ENCODE data around the gene FLII.
"Not testable (repeated sequence)": the region's sequence is repeated elsewhere in the genome, so short reads cannot be mapped to it uniquely, and the experiment has no call there.

Gene FLII

DNA sequence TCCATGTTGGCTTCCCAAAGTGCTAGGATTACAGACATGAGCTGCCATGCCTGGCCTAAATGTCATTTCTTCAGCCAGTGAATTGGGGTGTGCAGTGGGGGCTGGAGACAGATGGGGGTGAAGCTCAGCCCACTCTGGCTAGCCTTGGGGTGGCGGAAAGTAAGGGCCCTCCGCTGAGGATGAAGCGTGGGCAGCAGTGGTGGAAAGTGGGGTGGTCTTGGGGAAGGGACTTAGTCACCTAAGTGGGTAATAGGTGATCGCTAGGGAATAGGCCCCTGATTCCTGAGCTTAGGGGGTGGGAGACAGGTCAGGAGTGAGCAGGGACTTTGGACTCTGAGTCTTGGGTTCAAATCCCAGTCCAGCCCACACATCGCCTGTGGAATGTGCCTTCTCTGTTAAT lies 30.9 kb downstream of the FLII start:
- no peaks in the 10 kb centered on the region for H3K9me3 ChIP-seq (ENCODE audit: control insufficient read depth, insufficient read depth, low read depth, low read length)

DNA sequence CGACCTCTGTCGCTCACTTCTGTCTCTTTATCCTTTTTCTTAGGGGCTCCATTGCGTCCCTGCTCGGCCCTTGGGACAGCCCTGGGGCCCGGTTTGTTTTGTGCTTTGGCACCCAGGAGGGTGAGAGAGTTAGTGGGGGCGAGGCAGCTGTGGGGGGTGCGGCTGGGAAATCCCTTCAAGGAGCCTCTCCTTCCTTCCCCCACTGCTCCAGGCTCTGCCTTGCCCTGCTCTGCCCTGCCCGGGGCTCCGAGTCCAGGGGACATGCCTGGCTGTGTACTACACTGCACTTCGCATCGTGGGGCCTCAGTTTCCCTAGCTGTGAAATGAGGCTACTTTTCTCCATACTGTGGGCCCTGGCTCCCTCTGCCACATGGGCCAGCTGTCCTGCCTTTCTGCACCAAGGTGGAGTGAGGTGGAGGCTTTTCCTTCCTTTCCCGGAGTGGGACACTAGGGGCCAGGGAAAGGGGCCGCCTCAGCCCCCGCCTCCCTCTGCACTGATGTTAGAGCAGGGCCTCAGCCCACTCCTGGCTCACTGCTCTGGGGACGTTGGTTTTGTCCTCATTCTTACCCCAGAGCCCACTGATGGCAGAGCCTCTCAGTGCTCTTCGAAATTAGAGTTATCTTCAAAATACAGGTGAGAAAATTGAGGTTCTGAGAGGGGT lies 32.1 kb downstream of the FLII start:
- Histone ChIP-seq H3K4me1 (ENCODE audit: control insufficient read depth, insufficient read depth, low read length) (peaks cover 20% of the 10 kb centered on the region), H3K4me3 (ENCODE audit: low read depth, low read length) (peak overlapping the region; percentile 91), H3K9ac (ENCODE audit: low read length) (peak overlapping the region; percentile 68), H3K27me3 (ENCODE audit: control insufficient read depth, insufficient read depth, low read length) (no peaks in the 10 kb centered on the region), H3K9me3 (ENCODE audit: control insufficient read depth, insufficient read depth, low read depth, low read length) (no peaks in the 10 kb centered on the region), H3K27ac (ENCODE audit: low read depth, low read length) (no peak overlapping the region), H3K36me3 (ENCODE audit: control insufficient read depth, insufficient read depth, low read length) (no peaks in the 10 kb centered on the region; the same call in 1 of the 2 replicates)

More for the DNA sequence above, 30.9 kb downstream of the FLII start:
- H3K4me3 ChIP-seq (ENCODE audit: low read depth, low read length): no peak overlapping the region
- peaks cover 20% of the 10 kb centered on the region for H3K4me1 ChIP-seq (ENCODE audit: control insufficient read depth, insufficient read depth, low read length)
- H3K36me3 ChIP-seq (ENCODE audit: control insufficient read depth, insufficient read depth, low read length): peaks cover 8% of the 10 kb centered on the region
- H3K27me3 ChIP-seq (ENCODE audit: control insufficient read depth, insufficient read depth, low read length): no peaks in the 10 kb centered on the region
- H3K9ac ChIP-seq (ENCODE audit: low read length): no peak overlapping the region
- no peak overlapping the region for H3K27ac ChIP-seq (ENCODE audit: low read depth, low read length)

DNA sequence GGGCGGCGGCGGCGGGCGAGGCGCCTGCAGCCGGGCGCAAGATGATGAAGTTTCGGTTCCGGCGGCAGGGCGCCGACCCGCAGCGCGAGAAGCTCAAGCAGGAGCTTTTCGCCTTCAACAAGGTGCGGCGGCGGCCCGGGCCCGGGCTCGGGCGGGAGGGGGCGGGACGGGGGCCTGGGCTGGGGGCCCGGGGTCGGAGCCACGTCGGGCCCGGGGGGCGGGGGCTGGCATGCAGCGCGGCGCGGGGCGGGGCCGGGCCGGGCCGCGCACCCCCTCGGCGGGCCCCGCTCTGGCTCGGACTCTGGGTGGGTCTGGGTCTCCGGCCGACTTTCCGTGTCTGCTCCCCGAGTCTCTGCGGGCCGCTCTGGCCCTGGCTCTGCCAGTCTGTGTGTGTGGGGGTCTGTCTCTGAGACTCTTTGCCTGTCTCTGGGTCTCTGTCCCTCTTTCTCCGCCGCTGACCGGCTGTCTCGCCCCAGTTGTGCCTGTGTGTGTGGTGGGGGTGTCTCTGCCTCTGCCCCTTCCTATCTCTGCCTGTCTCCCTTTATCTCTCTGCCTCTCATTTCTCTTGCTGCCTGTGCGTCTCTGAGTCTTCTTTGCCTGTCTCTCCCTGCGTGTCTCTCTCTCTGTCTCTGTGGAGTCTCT lies 32.8 kb downstream of the FLII start:
- Histone ChIP-seq H3K27ac (ENCODE audit: low read depth, low read length) (no peak overlapping the region), H3K9me3 (ENCODE audit: control insufficient read depth, insufficient read depth, low read depth, low read length) (no peaks in the 10 kb centered on the region), H3K9ac (ENCODE audit: low read length) (peak overlapping the region; percentile 68), H3K27me3 (ENCODE audit: control insufficient read depth, insufficient read depth, low read length) (no peaks in the 10 kb centered on the region), H3K36me3 (ENCODE audit: control insufficient read depth, insufficient read depth, low read length) (no peaks in the 10 kb centered on the region; the same call in 1 of the 2 replicates), H3K4me1 (ENCODE audit: control insufficient read depth, insufficient read depth, low read length) (peaks cover 20% of the 10 kb centered on the region), H3K4me3 (ENCODE audit: low read depth, low read length) (peak overlapping the region; percentile 91)

DNA sequence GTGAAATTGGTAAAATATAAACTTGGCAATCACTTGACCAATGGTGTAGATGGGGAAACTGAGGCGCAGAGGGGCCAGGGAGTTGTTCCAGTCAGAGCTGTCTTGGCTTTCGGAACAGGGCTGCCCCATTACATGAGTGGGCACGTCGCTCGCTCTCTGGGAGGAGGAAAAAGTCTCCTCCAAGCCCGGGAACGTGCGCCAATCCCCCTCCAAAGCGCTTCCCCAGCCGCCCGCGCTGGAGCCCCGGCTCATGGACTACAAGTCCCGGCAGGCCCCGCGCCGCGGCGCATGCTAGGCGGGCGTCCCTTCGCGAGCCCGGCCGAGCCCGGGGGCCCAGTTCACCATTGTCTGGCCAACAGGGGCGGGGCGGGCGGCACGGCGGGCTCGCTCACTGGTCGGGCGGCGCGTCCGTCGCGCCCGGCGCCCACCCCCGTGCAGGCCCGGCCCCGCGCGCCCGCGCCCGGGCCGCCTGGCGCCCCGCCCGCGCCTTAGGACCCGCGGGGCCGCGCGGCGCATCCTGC lies 33.4 kb downstream of the FLII start, which contains the start of gene LLGL1:
TSS of gene LLGL1 (plus strand) at position 515 of the 521 bp plus-strand sequence. CDS start 48 bp downstream, outside the sequence.
- Histone ChIP-seq H3K27me3 (ENCODE audit: control insufficient read depth, insufficient read depth, low read length) (no peaks in the 10 kb centered on the region), H3K9ac (ENCODE audit: low read length) (peak within 1 kb of the TSS; percentile 79), H3K4me1 (ENCODE audit: control insufficient read depth, insufficient read depth, low read length) (peaks cover 20% of the 10 kb centered on the region), H3K36me3 (ENCODE audit: control insufficient read depth, insufficient read depth, low read length) (no peaks in the 10 kb centered on the region; the same call in 1 of the 2 replicates), H3K9me3 (ENCODE audit: control insufficient read depth, insufficient read depth, low read depth, low read length) (no peaks in the 10 kb centered on the region), H3K27ac (ENCODE audit: low read depth, low read length) (peak within 1 kb of the TSS; percentile 84), H3K4me3 (ENCODE audit: low read depth, low read length) (peak within 1 kb of the TSS; percentile 91)

DNA sequence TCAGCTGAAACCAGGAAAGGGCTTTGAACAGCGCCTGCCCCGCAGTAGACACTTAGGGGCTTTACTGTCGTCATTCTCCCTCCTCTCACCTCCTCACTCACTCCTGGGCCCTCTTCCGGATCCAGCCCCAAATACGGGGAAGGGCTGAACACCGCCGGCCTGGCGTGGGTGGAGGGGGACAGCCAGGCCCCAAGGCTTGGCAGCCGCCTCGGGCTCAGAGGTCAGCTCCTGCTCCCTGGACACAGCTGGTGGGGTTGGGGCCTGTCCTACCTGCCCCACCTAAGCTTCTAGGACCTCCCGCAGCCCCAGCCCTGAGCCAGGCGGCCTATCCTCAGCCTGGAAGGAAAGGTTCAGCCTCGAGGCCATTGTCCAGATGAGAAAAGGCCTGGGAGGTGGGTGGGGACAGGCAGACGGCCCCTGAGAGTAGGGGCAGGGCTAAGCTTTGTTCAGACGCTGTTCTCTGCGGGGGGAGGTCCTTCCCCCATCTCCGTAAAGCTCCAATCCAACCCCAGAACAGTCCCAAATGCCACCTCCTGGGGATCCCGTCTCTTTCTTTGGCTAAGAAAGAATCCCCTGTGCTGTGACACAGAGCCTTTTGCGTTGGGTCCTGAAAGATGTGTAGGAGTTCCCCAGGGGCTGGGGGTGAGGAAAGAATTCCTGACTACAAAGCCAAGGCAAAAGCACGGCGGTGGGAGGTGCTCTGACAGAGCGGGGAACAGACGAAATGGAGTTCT lies 34.0 kb downstream of the FLII start:
- Histone ChIP-seq H3K9ac (ENCODE audit: low read length) (peak overlapping the region; percentile 79), H3K36me3 (ENCODE audit: control insufficient read depth, insufficient read depth, low read length) (no peaks in the 10 kb centered on the region), H3K9me3 (ENCODE audit: control insufficient read depth, insufficient read depth, low read depth, low read length) (no peaks in the 10 kb centered on the region), H3K27me3 (ENCODE audit: control insufficient read depth, insufficient read depth, low read length) (no peaks in the 10 kb centered on the region), H3K4me1 (ENCODE audit: control insufficient read depth, insufficient read depth, low read length) (peaks cover 20% of the 10 kb centered on the region), H3K27ac (ENCODE audit: low read depth, low read length) (peak overlapping the region; percentile 84), H3K4me3 (ENCODE audit: low read depth, low read length) (peak overlapping the region; percentile 74)

DNA sequence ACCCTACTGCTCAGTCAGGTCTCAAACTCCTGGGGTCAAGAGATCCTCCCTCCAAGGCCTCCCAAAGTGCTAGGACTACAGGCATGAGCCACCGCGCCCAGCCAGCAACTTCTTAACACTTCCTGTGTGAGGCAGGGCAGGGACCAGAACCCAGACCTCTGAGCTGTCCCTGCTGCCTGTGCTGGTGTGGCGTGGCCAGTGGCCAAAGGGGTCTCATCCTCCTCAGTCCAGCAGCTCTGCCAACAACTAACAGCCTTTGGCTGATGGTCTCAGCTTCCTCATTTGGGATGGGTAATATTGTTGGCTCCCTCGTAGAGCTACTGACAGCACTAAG lies 34.5 kb downstream of the FLII start:
- Histone ChIP-seq H3K27ac (ENCODE audit: low read depth, low read length) (peak overlapping the region; percentile 84), H3K36me3 (ENCODE audit: control insufficient read depth, insufficient read depth, low read length) (no peaks in the 10 kb centered on the region), H3K27me3 (ENCODE audit: control insufficient read depth, insufficient read depth, low read length) (no peaks in the 10 kb centered on the region), H3K9ac (ENCODE audit: low read length) (peak overlapping the region; percentile 79), H3K4me3 (ENCODE audit: low read depth, low read length) (peak overlapping the region; percentile 74), H3K9me3 (ENCODE audit: control insufficient read depth, insufficient read depth, low read depth, low read length) (no peaks in the 10 kb centered on the region), H3K4me1 (ENCODE audit: control insufficient read depth, insufficient read depth, low read length) (peaks cover 20% of the 10 kb centered on the region)

DNA sequence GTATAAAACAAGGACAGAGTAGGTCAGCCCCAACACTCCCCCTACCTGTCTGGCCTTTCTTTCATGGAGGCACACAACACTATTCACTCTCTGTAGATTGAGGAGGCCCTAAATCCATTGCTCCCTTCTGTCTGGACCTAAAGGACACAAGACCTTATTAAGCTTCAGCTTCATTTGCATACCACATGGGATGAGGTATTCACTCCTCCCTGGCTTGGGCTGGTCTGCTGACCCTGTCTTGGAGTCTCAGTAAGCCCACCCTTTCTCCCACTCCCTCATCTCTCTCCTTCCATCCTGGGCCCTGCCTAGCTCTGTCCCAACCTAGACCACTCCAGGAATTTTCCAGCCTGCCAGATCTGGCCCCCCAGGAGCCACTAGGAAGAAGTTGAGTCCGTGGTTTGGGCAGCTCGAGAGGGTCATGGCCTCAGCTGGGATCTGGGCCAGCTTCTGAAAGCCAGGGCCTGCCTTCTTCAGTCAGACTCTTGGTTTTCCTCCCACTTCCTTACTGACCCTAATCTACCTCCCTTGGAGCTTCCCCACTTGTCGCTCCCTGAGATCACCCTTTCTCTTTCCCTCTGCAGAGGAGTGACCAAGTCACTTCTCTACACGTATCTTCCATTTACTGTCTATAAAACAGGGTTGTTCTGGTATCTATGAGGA lies 39.7 kb downstream of the FLII start:
- peaks cover 2% of the 10 kb centered on the region for H3K4me1 ChIP-seq (ENCODE audit: control insufficient read depth, insufficient read depth, low read length)
- H3K27me3 ChIP-seq (ENCODE audit: control insufficient read depth, insufficient read depth, low read length): no peaks in the 10 kb centered on the region
- peak overlapping the region; percentile 24 for H3K9ac ChIP-seq (ENCODE audit: low read length)
- no peaks in the 10 kb centered on the region for H3K9me3 ChIP-seq (ENCODE audit: control insufficient read depth, insufficient read depth, low read depth, low read length)
- H3K27ac ChIP-seq (ENCODE audit: low read depth, low read length): no peak overlapping the region
- no peak overlapping the region for H3K4me3 ChIP-seq (ENCODE audit: low read depth, low read length)
- no peaks in the 10 kb centered on the region for H3K36me3 ChIP-seq (ENCODE audit: control insufficient read depth, insufficient read depth, low read length)

DNA sequence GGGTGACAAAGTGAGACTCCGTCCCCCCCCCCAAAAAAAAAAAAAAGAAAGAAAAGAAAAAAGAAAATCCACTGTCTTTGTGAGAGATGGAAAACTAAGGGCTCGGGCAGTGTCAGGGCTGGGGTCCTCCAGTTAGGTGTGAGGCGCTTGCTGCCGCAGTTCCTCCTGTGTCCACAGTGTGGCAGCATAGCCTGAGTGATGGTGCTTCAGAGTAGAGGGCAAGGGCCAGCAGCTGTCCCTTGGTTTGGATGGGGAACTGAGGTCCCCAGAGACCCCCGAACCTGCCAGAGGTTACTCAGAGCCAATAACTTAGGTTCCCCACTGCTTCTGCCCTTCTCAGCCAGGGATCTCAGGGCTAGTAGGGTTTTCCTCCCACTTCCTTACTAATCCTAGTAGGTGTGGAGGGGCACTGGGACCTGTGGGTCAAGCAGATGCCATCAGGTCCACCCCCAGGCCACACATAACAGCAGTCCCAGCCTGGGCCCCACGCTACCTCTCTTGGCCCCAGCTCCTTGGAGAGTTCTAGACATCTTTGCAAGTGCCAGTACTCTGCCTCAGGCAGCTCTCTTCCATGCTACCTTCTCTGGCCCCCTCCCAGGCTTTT lies 41.0 kb downstream of the FLII start:
- Histone ChIP-seq H3K4me3 (ENCODE audit: low read depth, low read length) (no peak overlapping the region), H3K27ac (ENCODE audit: low read depth, low read length) (no peak overlapping the region), H3K27me3 (ENCODE audit: control insufficient read depth, insufficient read depth, low read length) (no peaks in the 10 kb centered on the region), H3K4me1 (ENCODE audit: control insufficient read depth, insufficient read depth, low read length) (no peaks in the 10 kb centered on the region; the same call in 1 of the 2 replicates), H3K9me3 (ENCODE audit: control insufficient read depth, insufficient read depth, low read depth, low read length) (no peaks in the 10 kb centered on the region), H3K36me3 (ENCODE audit: control insufficient read depth, insufficient read depth, low read length) (no peaks in the 10 kb centered on the region), H3K9ac (ENCODE audit: low read length) (no peak overlapping the region)

DNA sequence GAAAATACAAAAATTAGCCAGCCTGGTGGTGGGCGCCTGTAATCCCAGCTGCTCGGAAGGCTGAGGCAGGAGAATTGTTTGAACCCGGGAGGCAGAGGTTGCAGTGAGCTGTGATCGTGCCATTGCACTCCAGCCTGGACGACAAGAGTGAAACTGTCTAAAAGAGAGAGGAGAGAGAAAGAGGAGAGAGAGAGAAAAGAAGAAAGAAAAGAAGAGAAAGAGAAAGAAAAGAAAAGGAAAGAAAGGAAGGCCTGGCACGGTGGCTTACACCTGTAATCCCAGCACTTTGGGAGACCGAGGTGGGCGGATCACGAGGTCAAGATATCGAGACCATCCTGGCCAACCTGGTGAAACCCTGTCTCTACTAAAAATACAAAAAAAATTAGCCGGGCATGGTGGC lies 41.6 kb downstream of the FLII start:
- not testable (repeated sequence) for H3K27me3 ChIP-seq (ENCODE audit: control insufficient read depth, insufficient read depth, low read length); H3K9ac ChIP-seq (ENCODE audit: low read length); H3K4me3 ChIP-seq (ENCODE audit: low read depth, low read length); H3K9me3 ChIP-seq (ENCODE audit: control insufficient read depth, insufficient read depth, low read depth, low read length); H3K4me1 ChIP-seq (ENCODE audit: control insufficient read depth, insufficient read depth, low read length); H3K36me3 ChIP-seq (ENCODE audit: control insufficient read depth, insufficient read depth, low read length); H3K27ac ChIP-seq (ENCODE audit: low read depth, low read length)

DNA sequence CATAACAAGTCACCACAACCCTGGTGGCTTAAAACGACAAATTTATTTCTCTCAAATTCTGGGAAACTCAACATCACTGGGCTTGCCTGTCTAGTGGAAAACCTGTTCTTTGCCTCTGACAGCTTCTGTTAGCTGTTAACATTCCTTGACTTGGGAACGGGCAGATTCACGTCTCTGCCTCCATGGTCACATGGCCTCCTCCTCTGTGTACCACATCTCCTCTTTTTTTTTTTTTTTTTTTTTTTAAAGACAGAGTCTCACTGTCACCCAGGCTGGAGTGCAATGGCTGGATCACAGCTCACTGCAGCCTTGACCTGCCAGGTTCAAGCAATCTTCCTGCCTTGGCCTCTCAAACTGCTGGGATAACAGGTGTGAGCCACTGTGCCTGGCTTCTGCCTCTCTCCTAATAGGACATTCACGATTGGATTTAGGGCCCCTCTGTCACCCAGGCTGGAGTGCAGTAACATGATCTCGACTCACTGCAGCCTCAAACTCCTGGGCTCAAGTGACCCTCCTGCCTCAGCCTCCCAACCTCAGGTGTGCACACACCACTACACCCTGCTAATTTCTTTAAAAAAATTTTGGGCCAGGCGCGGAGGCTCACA lies 44.8 kb downstream of the FLII start:
- no peak overlapping the region for H3K9ac ChIP-seq (ENCODE audit: low read length)
- H3K9me3 ChIP-seq (ENCODE audit: control insufficient read depth, insufficient read depth, low read depth, low read length): no peaks in the 10 kb centered on the region
- H3K27me3 ChIP-seq (ENCODE audit: control insufficient read depth, insufficient read depth, low read length): no peaks in the 10 kb centered on the region
- H3K27ac ChIP-seq (ENCODE audit: low read depth, low read length): no peak overlapping the region
- peaks cover 22% of the 10 kb centered on the region for H3K36me3 ChIP-seq (ENCODE audit: control insufficient read depth, insufficient read depth, low read length)
- H3K4me1 ChIP-seq (ENCODE audit: control insufficient read depth, insufficient read depth, low read length): no peaks in the 10 kb centered on the region; the same call in 1 of the 2 replicates
- no peak overlapping the region for H3K4me3 ChIP-seq (ENCODE audit: low read depth, low read length)
